Measurements from ENCODE around the gene CHST8.

DNA sequence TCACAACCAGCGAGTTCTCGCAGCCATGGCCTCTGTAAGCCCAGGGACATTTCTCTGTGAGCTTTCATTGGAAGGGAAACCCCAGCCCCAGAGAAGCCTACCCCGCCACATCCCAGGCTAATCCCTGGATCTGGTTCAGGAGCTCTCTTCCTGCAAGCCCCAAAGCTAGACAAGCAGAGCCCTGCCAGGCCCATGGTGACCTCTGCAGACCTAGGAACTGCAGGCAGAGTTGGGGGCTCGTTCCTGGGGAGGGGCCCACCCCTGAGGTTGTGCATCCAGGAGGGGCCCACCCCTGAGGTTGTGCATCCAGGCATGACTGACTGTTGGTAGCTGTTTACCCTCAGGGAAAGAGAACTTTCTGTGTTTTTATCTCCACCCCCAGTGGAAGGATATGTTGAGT, 196.7 kb downstream of the CHST8 start:
- TF ChIP-seq CTCF (IDR thresholded peaks at IDR 0.05; ENCODE audit: insufficient read depth, low read depth, low read length) (no peak), EZH2 (IDR thresholded peaks at IDR 0.05; ENCODE audit: insufficient read depth, low read length) (no peak)
